Mucosa of descending colon (tissue), 3 donors: ENCODE data around the gene SLC6A13. TPM values are rescaled to one million over a fixed set of nuclear protein-coding genes. Genes with fewer than 3 reads are reported as not detected.

Experiments
- ATAC-seq: fragments of 200-7000 bp; cut with Tn5 transposase; one replicate; pipeline ENCODE4 v1.9.1; 2020; ENCODE audit warnings: mild to moderate bottlenecking, moderate library complexity
- DNase-seq, 3 donors: peaks; one replicate each; pipeline ENCODE4 v3.0.0-alpha.2; 2020
- H3K36me3 ChIP-seq: fragments of 200-600 bp; one replicate; pipeline ENCODE4 v1.8.0; 2021; ENCODE audit warnings: low read depth, mild to moderate bottlenecking
- H3K4me1 ChIP-seq: fragments of 200-600 bp; one replicate; pipeline ENCODE4 v1.8.0; 2021; ENCODE audit warnings: low read depth, mild to moderate bottlenecking
- H3K4me3 ChIP-seq: fragments of 200-600 bp; one replicate; pipeline ENCODE4 v1.8.0; 2021; ENCODE audit warnings: mild to moderate bottlenecking
- H3K9me3 ChIP-seq: fragments of 200-600 bp; one replicate; pipeline ENCODE4 v1.8.0; 2021; ENCODE audit warnings: mild to moderate bottlenecking
- intact Hi-C, 2 donors: fragments of 100-400 bp; cut with DNase I in 1 of 2; cut with micrococcal nuclease in 1 of 2; formaldehyde crosslinking; loops; one replicate each; pipeline versions ENCODE4 v1.11.0 to v1.11.1; 2022; cut with DNase I, micrococcal nuclease
- total RNA-seq, 3 donors: library from RNA; stranded (reverse); fragmentation: NEBNext Ultra II Directional in 2 of 3; extraction: Animal tissue kit (Norgen Biotek cat#: 25700) in 2 of 3; gene quantifications; one replicate each; pipeline versions ENCODE4 v1.2.1 to v1.2.4, GENCODE V29; 2021 to 2023
- TF ChIP-seq, protein P1 (sequence below): fragments of 200-600 bp; IDR thresholded peaks from one replicate; pipeline ENCODE4 v1.8.0; 2022; ENCODE audit warnings: antibody characterized with exemption, mild to moderate bottlenecking
- donor health status: DM: no; HTN: no; CAD: no; lungs with moderate emphysema.
- donor health status: DM: no; HTN: no; CAD: no.
- donor health status: DM: no; HTN: yes; CAD: no.

The SLC6A13 gene
- total RNA-seq, 3 donors from 2014 or later: not detected

DNA sequence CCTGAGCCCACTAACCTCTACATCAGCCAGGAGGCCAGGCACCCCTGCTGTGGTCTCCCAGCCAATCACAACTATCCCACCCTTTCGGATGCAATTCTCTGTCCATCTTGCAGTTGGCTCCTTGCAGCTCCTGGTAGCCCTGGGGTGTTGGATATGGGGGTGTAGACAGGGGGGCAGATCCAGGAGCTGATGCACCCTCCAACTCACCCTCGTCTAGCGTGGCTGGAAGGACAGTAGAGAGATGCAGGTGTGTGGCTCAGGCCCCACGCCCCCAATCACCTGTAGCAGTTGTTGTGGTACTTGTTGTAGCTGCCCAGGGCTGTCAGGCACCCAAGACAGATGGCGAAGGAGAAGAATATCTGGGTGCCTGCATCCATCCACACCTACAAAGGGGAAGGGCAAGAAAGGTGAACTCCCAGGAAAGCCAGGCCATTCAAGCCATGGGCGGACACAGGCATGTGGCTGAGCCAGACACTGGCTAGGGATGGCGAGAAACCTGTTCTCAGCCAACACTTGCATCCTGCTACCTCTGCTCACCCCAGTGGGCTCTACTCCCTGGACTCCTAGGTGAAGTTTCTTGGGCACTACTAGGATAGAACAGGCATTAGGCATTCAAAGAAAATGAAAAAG, 35.2 kb downstream of the SLC6A13 start:
- intact Hi-C loops: no loop called here
- no peaks in the 10 kb centered on the region for H3K36me3 ChIP-seq
- DNase-seq (no peak), ATAC-seq (no peak)
- H3K4me3 ChIP-seq: no peak overlapping the region
- H3K9me3 ChIP-seq: no peaks in the 10 kb centered on the region
- TF ChIP-seq, protein P1, sequence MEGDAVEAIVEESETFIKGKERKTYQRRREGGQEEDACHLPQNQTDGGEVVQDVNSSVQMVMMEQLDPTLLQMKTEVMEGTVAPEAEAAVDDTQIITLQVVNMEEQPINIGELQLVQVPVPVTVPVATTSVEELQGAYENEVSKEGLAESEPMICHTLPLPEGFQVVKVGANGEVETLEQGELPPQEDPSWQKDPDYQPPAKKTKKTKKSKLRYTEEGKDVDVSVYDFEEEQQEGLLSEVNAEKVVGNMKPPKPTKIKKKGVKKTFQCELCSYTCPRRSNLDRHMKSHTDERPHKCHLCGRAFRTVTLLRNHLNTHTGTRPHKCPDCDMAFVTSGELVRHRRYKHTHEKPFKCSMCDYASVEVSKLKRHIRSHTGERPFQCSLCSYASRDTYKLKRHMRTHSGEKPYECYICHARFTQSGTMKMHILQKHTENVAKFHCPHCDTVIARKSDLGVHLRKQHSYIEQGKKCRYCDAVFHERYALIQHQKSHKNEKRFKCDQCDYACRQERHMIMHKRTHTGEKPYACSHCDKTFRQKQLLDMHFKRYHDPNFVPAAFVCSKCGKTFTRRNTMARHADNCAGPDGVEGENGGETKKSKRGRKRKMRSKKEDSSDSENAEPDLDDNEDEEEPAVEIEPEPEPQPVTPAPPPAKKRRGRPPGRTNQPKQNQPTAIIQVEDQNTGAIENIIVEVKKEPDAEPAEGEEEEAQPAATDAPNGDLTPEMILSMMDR: no peak
- no peaks in the 10 kb centered on the region for H3K4me1 ChIP-seq

DNA sequence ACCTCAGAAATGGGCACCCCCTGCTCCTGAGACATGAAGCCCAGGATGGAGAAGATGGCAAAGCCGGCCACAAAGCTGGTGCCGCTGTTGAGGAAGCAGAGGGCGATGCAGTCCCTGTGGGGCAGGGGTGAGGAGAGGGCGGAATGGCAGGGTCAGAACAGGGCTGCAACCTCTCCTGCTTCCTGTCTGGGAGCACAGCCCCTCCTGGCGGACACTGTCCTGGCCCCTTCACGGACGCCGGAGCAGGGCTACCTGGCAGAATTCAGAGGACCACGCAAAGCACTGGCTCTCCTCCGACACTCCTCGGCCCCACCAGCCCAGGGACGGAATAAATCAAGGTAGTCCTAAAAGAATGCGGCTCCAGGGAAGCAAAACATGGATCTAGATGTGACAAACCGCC, 36.2 kb downstream of the SLC6A13 start:
- no peak for DNase-seq
- no peak overlapping the region for H3K4me3 ChIP-seq
- intact Hi-C loops: no loop called here

DNA sequence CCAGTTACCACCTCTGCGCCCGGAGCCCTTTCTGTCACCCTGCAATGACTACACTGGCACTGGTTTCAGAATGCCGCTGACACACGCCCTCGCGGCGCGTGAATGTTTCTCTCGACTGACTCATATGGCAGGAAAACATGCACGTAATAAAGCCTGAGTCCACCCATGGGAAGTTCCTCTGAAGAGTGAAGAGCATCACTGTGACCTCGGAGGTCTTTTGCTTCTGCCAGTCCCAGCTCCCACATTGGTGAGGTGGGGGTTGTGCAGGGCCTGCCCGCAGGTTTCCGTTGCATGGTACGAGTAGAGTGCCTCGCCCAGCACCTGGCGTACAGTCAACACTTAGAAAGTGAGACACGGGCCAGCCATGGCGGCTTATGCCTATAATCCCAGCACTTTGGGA, 37.6 kb downstream of the SLC6A13 start:
- intact Hi-C loops: no loop called here
- H3K36me3 ChIP-seq: no peaks in the 10 kb centered on the region
- DNase-seq: no peak
- H3K9me3 ChIP-seq: no peaks in the 10 kb centered on the region
- ATAC-seq: no peak
- no peak overlapping the region for H3K4me3 ChIP-seq
- TF ChIP-seq, protein P1: no peak
- H3K4me1 ChIP-seq: no peaks in the 10 kb centered on the region

More for the DNA sequence above, 36.2 kb downstream of the SLC6A13 start:
- no peak for ATAC-seq
- TF ChIP-seq, protein P1: no peak
- Histone ChIP-seq H3K4me1 (no peaks in the 10 kb centered on the region), H3K9me3 (no peaks in the 10 kb centered on the region), H3K36me3 (no peaks in the 10 kb centered on the region)

DNA sequence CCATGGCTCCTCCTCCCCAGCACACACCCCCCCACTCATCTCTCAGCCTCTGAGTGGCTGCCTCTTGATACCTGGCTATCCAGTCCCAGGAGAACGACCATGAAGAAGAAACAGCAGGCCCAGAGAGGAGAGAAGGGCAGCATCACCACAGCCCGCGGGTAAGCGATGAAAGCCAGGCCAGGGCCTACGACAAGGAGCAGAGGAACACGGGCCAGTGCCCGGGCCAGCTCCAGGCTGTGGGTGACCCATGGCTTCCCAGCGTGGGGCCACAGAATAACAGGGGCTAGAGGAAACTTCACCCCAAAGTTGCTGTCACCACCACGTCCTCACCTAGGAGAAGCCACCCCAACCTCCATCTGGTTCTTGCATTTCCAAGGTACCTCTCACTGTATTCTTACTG, 38.3 kb downstream of the SLC6A13 start:
- TF ChIP-seq, protein P1: no peak
- no peaks in the 10 kb centered on the region for H3K9me3 ChIP-seq
- no peak for DNase-seq
- H3K36me3 ChIP-seq: no peaks in the 10 kb centered on the region
- H3K4me1 ChIP-seq: no peaks in the 10 kb centered on the region
- intact Hi-C loops: no loop called here
- H3K4me3 ChIP-seq: no peak overlapping the region
- ATAC-seq: no peak

DNA sequence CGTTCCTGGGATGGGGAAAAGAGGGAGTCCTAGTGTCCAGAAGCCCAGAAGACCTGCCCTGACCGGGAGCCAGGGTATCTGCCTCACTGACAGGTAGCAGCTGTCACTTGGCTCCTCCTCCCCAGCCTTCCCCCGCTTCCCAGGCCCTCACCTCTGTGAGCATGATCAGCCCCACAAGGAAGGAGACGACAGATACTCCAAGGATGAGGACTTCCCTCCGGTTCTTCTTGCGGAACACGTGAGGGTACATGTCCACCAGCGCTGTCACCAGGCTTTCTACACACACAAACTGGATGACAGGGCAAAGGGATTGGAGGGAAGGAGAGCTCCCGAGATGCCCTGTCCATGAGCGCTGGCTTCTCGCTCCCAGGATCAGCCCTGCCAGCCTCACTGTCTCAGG, 38.8 kb downstream of the SLC6A13 start:
- Histone ChIP-seq H3K36me3 (no peaks in the 10 kb centered on the region), H3K4me3 (no peak overlapping the region), H3K4me1 (no peaks in the 10 kb centered on the region), H3K9me3 (no peaks in the 10 kb centered on the region)
- intact Hi-C loops: no loop called here
- no peak for DNase-seq
- no peak for ATAC-seq
- TF ChIP-seq, protein P1: no peak

DNA sequence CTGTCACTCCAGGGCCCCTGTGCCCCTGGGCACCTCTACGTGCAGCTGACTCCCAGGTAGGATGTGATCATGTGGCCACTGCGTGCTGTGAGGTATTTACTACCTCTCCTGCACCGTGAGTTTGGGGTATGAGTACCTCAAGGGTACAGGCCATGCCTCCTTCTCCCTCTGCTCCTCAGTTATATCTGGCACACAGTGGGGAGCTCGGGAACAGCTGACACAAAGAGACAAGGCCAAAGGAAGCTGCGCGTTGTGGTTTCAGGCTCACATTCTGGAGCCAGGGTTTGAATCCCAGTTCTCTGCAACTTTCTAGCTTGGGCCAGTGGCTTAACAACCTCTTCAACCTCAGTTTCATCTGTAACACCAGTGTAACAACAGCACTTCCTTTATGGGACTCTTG, 40.9 kb downstream of the SLC6A13 start:
- Histone ChIP-seq H3K9me3 (no peaks in the 10 kb centered on the region), H3K4me3 (no peak overlapping the region), H3K4me1 (no peaks in the 10 kb centered on the region), H3K36me3 (no peaks in the 10 kb centered on the region)
- intact Hi-C loops: no loop called here
- DNase-seq: no peak
- TF ChIP-seq, protein P1: no peak
- ATAC-seq: no peak
